Esophagus squamous epithelium (tissue), 5 donors: Measurements from ENCODE around the gene CREM. TPM values are rescaled to one million over a fixed set of nuclear protein-coding genes. Genes with fewer than 3 reads are reported as not detected.

ENCODE experiments used
- DNase-seq: peaks from one replicate; lab custom pipeline; 2025; lab: John Stamatoyannopoulos, UW
- H3K27ac ChIP-seq, 4 donors: fragments of 200-600 bp; sonication (generic); one replicate each; pipeline ENCODE4 v1.5.1; 2016 to 2019; ENCODE audit warnings: mild to moderate bottlenecking in 1 of 4
- H3K27me3 ChIP-seq, 4 donors: fragments of 200-600 bp; sonication (generic); 1 replicate in 3 of 4; 2 replicates in 1 of 4; pipeline versions ENCODE4 v1.5.1 to v1.6.0; 2017 to 2021; ENCODE audit warnings: antibody characterized with exemption in 1 of 4
- H3K36me3 ChIP-seq, 3 donors: fragments of 200-600 bp; sonication (generic); one replicate each; pipeline ENCODE4 v1.5.1; 2016 to 2019
- H3K4me1 ChIP-seq, 3 donors: fragments of 200-600 bp; sonication (generic); one replicate each; pipeline ENCODE4 v1.5.1; 2017 to 2019
- H3K4me3 ChIP-seq, 4 donors: fragments of 200-600 bp; sonication (generic); 1 replicate in 3 of 4; 2 replicates in 1 of 4; pipeline ENCODE4 v1.5.1; 2016 to 2019; ENCODE audit warnings: mild to moderate bottlenecking in 2 of 4, moderate library complexity in 1 of 4
- H3K9me3 ChIP-seq, 3 donors: fragments of 200-600 bp; sonication (generic); one replicate each; pipeline ENCODE4 v1.5.1; 2016 to 2019
- POLR2A ChIP-seq, 4 donors: fragments of 450-650 bp; IDR thresholded peaks; one replicate each; pipeline ENCODE4 v1.6.1; 2017; ENCODE audit warnings: antibody characterized with exemption in 4 of 4, mild to moderate bottlenecking in 4 of 4, moderate library complexity in 3 of 4
- WGBS, 2 donors: methylation state at CpG; one replicate each; pipeline ENCODE4 v1.1.5; 2018; 5-methylcytosine and 5-hydroxymethylcytosine counted together
- intact Hi-C: fragments of 100-400 bp; cut with DNase I; formaldehyde crosslinking; loops from one replicate; pipeline ENCODE4 v1.15.0; 2022
- total RNA-seq, 4 donors: library from RNA; depleted of rRNA; stranded (reverse); fragments of >200 nt; gene quantifications; one replicate each; pipeline ENCODE4 v1.1.0, GENCODE V29; 2016
- TF ChIP-seq, protein P1 (sequence below), 6 experiments: fragments of 450-650 bp in 4 of 6; fragments of 200-600 bp in 2 of 6; sonication (generic) in 2 of 6; IDR thresholded peaks; one replicate each; pipeline ENCODE4 v1.5.1; 2016 to 2019; ENCODE audit warnings: antibody characterized with exemption in 6 of 6, mild to moderate bottlenecking in 4 of 6, moderate library complexity in 4 of 6
- donor health status: DM: yes; HTN: yes; CAD: no.

The CREM gene
- total RNA-seq, 4 donors from 2014 or later = 19.4 to 23.8 (median 21.6) TPM

DNA sequence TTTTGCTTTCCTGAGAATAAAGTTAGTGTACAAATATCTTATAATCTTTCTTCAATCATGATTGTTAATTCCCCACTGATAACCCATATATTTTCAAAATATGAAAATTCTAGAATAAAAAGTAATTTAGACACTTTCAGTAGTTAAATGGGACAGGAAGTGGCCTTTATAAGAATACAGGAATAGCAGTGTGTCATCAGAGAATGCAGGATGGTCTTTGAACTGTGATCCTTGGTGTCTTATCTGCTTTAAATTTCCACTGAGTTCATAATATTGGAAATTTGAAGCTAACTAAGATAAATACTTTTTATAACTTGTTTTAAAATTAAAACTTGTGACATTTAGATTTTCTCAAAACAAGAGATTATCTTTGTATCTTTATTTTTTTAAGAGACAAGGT is 75.4 kb downstream of the CREM start:
- intact Hi-C loops = no loop called here

DNA sequence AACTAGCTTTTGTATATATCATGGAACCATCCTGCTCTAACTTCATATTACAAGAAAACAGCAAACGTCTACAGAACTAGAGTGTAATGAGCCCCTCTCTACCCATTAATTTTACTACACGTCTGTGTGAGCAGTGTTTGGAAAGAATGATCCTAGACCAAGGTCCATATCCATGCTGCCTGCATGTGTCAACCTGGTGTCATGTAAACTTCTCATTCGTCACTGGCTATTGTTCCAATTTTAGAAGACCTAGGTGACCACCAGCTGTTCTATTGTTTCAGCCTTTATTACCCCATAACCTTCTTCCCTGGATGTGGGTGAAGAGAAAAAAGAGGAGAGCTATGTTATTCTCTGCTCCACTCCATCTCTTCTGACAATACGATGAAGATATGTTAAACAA is 77.1 kb downstream of the CREM start:
- peaks cover 0 to 7% (median 3%) of the 10 kb centered on the region in 3 donors for H3K36me3 ChIP-seq
- H3K27me3 ChIP-seq = no peaks in the 10 kb centered on the region
- no peak for DNase-seq
- no peak for TF ChIP-seq POLR2A (IDR thresholded peaks at IDR 0.05)
- TF ChIP-seq, protein P1, sequence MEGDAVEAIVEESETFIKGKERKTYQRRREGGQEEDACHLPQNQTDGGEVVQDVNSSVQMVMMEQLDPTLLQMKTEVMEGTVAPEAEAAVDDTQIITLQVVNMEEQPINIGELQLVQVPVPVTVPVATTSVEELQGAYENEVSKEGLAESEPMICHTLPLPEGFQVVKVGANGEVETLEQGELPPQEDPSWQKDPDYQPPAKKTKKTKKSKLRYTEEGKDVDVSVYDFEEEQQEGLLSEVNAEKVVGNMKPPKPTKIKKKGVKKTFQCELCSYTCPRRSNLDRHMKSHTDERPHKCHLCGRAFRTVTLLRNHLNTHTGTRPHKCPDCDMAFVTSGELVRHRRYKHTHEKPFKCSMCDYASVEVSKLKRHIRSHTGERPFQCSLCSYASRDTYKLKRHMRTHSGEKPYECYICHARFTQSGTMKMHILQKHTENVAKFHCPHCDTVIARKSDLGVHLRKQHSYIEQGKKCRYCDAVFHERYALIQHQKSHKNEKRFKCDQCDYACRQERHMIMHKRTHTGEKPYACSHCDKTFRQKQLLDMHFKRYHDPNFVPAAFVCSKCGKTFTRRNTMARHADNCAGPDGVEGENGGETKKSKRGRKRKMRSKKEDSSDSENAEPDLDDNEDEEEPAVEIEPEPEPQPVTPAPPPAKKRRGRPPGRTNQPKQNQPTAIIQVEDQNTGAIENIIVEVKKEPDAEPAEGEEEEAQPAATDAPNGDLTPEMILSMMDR (IDR thresholded peaks at IDR 0.05) = no peak
- 76 to 78% methylated on average over 4 of the region's 4 CpGs for WGBS, 2 donors
- H3K27ac ChIP-seq = no peak overlapping the region
- no peaks in the 10 kb centered on the region for H3K4me1 ChIP-seq
- no peak overlapping the region for H3K4me3 ChIP-seq
- intact Hi-C loops = no loop called here
- no peaks in the 10 kb centered on the region for H3K9me3 ChIP-seq

More for the DNA sequence above, 75.4 kb downstream of the CREM start:
- no peaks in the 10 kb centered on the region for H3K27me3 ChIP-seq
- H3K4me3 ChIP-seq = no peak overlapping the region
- no peaks in the 10 kb centered on the region for H3K4me1 ChIP-seq
- no peak overlapping the region for H3K27ac ChIP-seq
- H3K36me3 ChIP-seq = peaks cover 0 to 4% (median under 1%) of the 10 kb centered on the region in 3 donors
- H3K9me3 ChIP-seq = no peaks in the 10 kb centered on the region
- TF ChIP-seq, protein P1 (IDR thresholded peaks at IDR 0.05) = no peak
- no peak for TF ChIP-seq POLR2A (IDR thresholded peaks at IDR 0.05)
- DNase-seq = no peak

DNA sequence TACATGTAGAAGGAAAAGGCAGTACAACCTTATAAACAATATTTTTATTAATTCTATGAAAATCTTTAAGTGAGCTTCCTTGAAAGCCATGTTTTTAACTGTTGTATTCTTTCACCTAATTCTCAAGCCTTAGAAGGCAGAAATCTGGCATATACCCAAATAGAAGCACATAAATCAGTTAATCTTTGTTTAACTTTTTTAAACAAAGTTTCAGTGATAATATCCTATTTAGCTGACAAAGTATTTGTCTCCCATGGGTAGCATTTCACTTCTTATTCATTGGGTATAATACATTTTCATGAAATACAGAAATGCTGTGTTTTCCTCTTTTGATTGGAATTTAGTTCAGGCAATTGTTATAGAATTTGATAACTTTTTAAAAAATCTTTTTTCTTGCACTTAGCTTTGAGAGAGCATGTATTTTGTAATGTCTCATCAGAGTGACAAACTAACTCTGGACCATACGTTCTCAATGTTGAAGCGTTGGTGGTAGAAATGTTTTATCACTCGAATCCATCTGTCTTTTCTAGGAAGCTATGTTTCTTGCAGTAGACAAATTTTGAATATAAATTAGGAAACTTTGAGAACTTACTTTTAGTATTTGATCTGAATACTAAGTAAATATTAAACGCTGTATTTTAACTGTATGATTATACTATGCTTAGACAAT is 78.1 kb downstream of the CREM start:
- no peaks in the 10 kb centered on the region for H3K9me3 ChIP-seq
- TF ChIP-seq POLR2A (IDR thresholded peaks at IDR 0.05) = no peak
- TF ChIP-seq, protein P1 (IDR thresholded peaks at IDR 0.05) = no peak
- intact Hi-C loops = no loop called here
- peaks cover 0 to 7% (median 3%) of the 10 kb centered on the region in 3 donors for H3K36me3 ChIP-seq
- no peak for DNase-seq
- 72 to 73% methylated on average over 4 of the region's 4 CpGs for WGBS, 2 donors
- H3K27me3 ChIP-seq = no peaks in the 10 kb centered on the region
- H3K27ac ChIP-seq = no peak overlapping the region
- H3K4me3 ChIP-seq = no peak overlapping the region
- no peaks in the 10 kb centered on the region for H3K4me1 ChIP-seq

DNA sequence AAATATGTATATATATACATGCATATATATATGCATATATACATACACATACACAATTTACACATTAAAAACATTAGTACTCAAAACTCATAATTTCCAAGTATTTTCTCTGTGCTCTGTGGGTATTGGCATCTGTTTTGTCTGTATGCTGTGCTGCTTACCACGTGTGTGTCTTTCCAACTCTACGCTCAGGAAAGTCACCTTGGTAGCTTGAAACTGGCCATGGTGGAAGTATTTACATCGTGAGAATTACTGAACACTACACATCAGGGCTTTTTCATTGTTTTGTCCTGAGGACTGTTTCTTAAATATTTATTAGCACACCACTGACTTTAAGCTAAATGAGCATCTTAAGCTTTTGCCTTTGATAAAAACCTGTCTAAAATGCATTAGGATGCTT is 79.6 kb downstream of the CREM start:
- Histone ChIP-seq H3K4me1 (no peaks in the 10 kb centered on the region), H3K9me3 (no peaks in the 10 kb centered on the region), H3K27me3 (no peaks in the 10 kb centered on the region), H3K4me3 (no peak overlapping the region), H3K27ac (no peak overlapping the region), H3K36me3 (peaks cover 0 to 7% (median 3%) of the 10 kb centered on the region in 3 donors)
- TF ChIP-seq, protein P1 (IDR thresholded peaks at IDR 0.05) = no peak
- TF ChIP-seq POLR2A (IDR thresholded peaks at IDR 0.05) = no peak
- intact Hi-C loops = no loop called here
- WGBS, 2 donors = 89 to 92% methylated on average over 3 of the region's 3 CpGs
- no peak for DNase-seq

DNA sequence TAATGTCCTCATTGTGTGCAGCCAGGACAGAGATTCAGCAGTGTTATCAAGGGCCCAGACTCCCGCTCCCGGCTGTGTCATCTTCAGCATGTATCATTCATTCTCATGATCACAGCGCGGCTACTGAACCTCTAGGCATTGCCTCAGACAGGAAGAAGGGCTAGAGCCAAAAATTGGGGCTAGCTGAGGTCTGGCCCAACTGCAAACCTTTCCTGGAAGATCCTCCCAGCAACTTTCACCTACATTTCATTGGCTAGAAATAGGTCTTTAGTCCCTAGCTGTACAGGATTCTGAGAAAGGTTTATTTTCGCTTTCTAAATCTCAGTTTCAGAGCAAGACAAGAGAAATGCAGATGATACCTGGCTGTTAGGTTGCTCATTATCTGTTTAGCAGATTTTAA is 81.9 kb downstream of the CREM start:
- DNase-seq = no peak

More for the DNA sequence above, 81.9 kb downstream of the CREM start:
- no peak overlapping the region for H3K27ac ChIP-seq
- no peaks in the 10 kb centered on the region for H3K27me3 ChIP-seq
- H3K9me3 ChIP-seq = no peaks in the 10 kb centered on the region
- peaks cover 0 to 7% (median 3%) of the 10 kb centered on the region in 3 donors for H3K36me3 ChIP-seq
- WGBS, 2 donors = 77 to 90% methylated on average over 4 to 5 of the region's 5 CpGs
- no peaks in the 10 kb centered on the region for H3K4me1 ChIP-seq
- intact Hi-C loops = no loop called here
- TF ChIP-seq POLR2A (IDR thresholded peaks at IDR 0.05) = no peak
- TF ChIP-seq, protein P1 (IDR thresholded peaks at IDR 0.05) = no peak
- no peak overlapping the region for H3K4me3 ChIP-seq
